ENCODE data around the gene FGF9. TPM values are rescaled to one million over a fixed set of nuclear protein-coding genes. Genes with fewer than 3 reads are reported as not detected.

Gene FGF9
- total RNA-seq, 1 experiment from 2014 or later = 0.26 TPM

- H3K36me3 Mint-ChIP-seq = peaks cover 6% of the 10 kb centered on the region
- H3K27me3 Mint-ChIP-seq (ENCODE audit: low read depth) = no peaks in the 10 kb centered on the region
- TF ChIP-seq CREB1 (CRISPR knock-in tag; IDR thresholded peaks at IDR 0.05) = no peak
- no peak for TF ChIP-seq USF2 (CRISPR knock-in tag; IDR thresholded peaks at IDR 0.05)
- TF ChIP-seq ZBTB21 (CRISPR knock-in tag; IDR thresholded peaks at IDR 0.05; ENCODE audit: borderline replicate concordance) = no peak
- no peak for TF ChIP-seq E2F1 (CRISPR knock-in tag; IDR thresholded peaks at IDR 0.05)
- no peak for TF ChIP-seq ZNF317 (CRISPR knock-in tag; IDR thresholded peaks at IDR 0.05; ENCODE audit: borderline replicate concordance, low read depth)
- TF ChIP-seq NR3C1 (CRISPR knock-in tag; conservative IDR thresholded peaks at IDR 0.05; ENCODE audit: low read depth) = no peak
- no peak for TF ChIP-seq ZNF263 (CRISPR knock-in tag; IDR thresholded peaks at IDR 0.05; ENCODE audit: low read depth)
- no peak for TF ChIP-seq FOXP1 (CRISPR knock-in tag; IDR thresholded peaks at IDR 0.05; ENCODE audit: borderline replicate concordance)
- TF ChIP-seq CTCF (IDR thresholded peaks at IDR 0.05) = no peak
- no peak for TF ChIP-seq ZNF532 (CRISPR knock-in tag; IDR thresholded peaks at IDR 0.05; ENCODE audit: borderline replicate concordance)
- no peak for TF ChIP-seq ZNF416 (CRISPR knock-in tag; IDR thresholded peaks at IDR 0.05)
- TF ChIP-seq ZNF232 (CRISPR knock-in tag; IDR thresholded peaks at IDR 0.05) = no peak
- no peak for TF ChIP-seq NFE2L1 (CRISPR knock-in tag; IDR thresholded peaks at IDR 0.05)
- TF ChIP-seq ZNF138 (CRISPR knock-in tag; conservative IDR thresholded peaks at IDR 0.05) = no peak
- TF ChIP-seq GTF2I (CRISPR knock-in tag; conservative IDR thresholded peaks at IDR 0.05) = no peak
- TF ChIP-seq ZNF425 (CRISPR knock-in tag; conservative IDR thresholded peaks at IDR 0.05) = no peak
- TF ChIP-seq CDX4 (CRISPR knock-in tag; IDR thresholded peaks at IDR 0.05; ENCODE audit: borderline replicate concordance) = no peak
- no peak for TF ChIP-seq FOXP4 (CRISPR knock-in tag; IDR thresholded peaks at IDR 0.05)
- ATAC-seq (no peak), DNase-seq (ENCODE audit: low spot score) (no peak)
- no peak overlapping the region for H3K27ac Mint-ChIP-seq
- peaks cover 13% of the 10 kb centered on the region for H3K4me1 Mint-ChIP-seq
- no peak overlapping the region for H3K4me3 Mint-ChIP-seq
- ChIA-PET POLR2A (no interaction called here), CTCF (no interaction called here)
- peaks cover 10% of the 10 kb centered on the region for H3K9me3 Mint-ChIP-seq
Measured at GRCh38 chr13:21723807-21724505, 53.1 kb downstream of the FGF9 start.
